GM19351 (cell line): ENCODE data around the gene CHRDL2.
"Not testable (repeated sequence)": the region's sequence is repeated elsewhere in the genome, so short reads cannot be mapped to it uniquely, and the experiment has no call there.

Source experiments
- ATAC-seq: cut with Tn5 transposase; IDR thresholded peaks from one replicate; pipeline ENCODE4 v1.9.1; 2021; ENCODE audit warnings: mild to moderate bottlenecking, moderate library complexity; ENCODE audit not compliant: unreplicated experiment

Gene CHRDL2

GRCh38 chr11:74672332-74672955 lies 58.8 kb downstream of the CHRDL2 start:
- ATAC-seq, result no peak

DNA sequence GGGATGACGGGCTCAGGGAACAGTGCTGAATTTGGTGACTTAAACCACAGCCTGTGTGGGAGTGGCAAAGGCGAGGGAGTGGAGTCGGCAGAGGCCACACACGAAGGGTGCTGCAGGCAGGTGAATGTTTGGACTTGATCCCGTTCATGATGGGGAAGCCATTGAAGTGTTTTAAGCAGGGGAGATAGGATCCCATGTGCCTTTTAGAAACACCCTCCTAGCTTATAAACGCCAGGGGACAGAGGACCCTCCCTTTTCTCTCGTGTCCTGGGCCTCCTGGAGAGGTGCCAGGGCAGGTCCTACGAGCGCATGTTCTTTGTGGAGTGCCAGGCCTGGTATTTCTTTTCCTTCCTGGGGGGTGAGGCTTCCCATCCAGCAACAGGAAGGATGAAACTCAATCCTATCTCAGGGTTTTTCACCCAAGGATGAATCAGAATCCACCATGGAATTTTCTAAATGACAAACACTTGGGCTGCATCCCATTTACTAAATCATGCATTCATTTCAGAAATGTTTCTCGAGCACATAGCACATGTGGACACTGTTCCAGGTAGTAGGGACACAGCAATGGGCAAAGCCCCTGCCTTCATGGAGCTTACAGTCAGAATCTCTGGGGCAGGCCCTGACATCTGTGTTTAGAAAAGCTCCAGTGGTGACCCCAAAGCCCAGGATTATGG lies 59.6 kb downstream of the CHRDL2 start:
- ATAC-seq, result no peak

DNA sequence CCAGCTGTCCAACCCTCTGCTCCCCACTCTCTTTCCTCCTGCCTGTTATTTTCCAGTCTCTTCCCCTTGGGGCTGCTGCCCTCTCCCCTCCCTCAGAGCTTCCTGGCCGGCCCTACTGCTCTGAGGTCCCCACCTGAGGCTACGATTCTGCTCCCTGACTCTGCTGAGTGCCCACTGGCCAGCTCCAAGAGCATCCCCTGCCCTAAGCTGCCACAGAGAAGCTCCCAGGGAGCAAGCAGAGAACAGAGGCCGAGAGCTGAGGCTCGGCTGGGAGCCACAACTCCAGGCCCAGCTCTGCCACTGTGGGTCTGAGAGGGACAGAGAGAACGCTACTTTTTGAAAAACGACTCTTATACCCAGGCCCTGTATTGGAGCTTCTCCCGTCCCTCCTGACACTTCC lies 61.1 kb downstream of the CHRDL2 start:
- ATAC-seq, result no peak

- ATAC-seq, result no peak
These were observed 61.7 kb downstream of the CHRDL2 start for GRCh38 chr11:74669211-74670160.

DNA sequence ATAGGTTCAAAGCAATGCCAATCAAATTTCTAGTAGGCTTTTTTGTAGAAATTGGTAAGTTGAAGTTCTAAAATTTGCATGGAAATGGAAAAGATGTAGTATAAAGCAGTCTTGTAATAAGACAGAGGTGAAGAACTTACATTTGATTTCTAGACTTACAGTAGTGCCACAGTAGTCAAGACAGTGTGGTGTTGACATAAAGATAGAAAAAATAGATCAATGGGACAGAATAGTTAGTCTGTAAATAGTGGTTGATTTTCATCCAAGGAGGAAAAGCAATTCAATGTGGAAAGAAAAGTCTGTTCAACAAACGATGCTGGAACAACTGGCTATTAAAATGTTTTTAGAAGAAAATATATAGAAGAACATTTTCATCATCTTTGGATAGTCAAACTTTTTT lies 67.9 kb downstream of the CHRDL2 start:
- no peak for ATAC-seq

DNA sequence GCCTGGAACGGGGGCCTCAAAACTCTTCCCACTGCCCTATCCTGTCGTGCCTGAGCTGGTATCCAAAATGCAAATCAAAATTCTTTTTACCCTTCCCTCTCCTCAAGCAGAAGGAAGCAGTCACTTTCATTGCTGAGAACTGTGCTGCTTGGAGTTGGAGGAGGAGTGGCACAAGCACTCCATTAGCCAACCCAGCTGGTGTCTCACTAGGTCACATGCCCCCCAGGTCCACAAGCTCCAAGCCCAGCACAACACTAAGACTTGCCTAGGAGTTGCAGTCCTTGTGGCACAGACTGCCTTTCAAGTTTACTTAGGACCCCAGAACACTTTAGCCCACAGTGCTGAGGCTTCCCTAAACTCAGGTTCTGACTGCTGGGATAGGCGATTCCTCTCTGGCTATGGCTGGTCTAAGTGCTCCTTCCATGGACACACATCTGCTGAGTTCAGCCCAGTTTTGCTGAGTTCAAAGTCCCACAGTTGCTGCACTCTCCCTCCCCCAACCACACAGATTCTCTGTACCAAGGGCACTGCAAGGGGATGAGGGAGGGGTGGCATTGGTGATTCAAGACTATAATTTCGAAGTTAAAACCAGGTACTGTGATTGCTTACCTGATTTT lies 68.6 kb downstream of the CHRDL2 start:
- ATAC-seq, result no peak

DNA sequence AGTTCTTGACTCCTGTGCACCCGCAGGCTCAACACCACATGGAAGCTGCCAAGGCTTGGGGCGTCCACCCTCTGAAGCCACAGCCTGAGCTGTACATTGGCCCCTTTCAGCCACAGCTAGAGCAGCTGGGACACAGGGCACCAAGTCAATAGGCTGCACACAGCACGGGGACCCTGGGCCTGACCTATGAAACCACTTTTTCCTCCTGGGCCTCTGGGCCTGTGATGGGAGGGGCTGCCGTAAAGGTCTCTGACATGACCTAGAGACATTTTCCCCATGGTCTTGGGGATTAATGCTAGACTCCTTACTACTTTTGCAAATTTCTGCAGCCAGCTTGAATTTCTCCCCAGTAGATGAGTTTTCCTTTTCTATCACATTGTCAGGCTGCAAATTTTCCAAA lies 72.1 kb downstream of the CHRDL2 start:
- ATAC-seq, result not testable (repeated sequence)

GRCh38 chr11:74654976-74655375 lies 76.2 kb downstream of the CHRDL2 start:
- no peak for ATAC-seq

DNA sequence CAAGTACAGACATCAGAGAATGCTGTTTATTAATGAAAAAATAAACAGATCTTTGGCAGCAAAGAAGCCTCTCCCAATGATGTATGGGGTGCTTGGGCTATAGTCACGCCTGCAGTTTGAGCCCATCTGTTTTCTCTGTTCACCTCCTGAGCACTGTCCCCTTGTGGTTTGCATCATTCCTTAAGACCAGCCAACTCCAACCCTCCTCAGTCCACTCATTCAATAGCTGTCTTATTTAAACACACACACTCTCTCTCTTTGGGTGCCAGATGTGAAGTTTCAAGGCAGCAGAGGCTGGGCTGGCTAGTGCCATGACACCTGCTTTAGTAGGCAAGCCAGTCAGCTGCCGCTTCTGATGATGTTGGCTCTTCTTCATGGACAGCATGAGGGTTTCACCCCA lies 80.7 kb downstream of the CHRDL2 start:
- no peak for ATAC-seq

DNA sequence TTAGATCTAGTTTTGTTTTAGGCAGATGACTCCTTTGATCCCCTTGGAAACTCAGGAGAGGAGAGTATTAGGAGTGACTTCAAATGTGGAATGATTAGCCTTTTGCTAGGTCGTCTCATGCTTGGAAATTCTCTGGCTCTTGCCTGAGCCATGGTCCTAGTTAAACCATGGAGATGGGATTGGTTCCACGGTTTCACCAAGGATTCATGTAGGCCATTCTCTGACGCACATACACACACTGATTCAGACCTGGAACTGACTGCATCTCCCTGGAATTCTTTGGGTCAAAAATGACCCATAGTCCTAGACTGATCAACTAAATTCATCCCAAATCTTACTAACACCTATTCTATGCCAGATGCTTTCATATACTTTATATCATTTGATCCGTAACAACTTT lies 82.3 kb downstream of the CHRDL2 start:
- no peak for ATAC-seq

GRCh38 chr11:74647831-74648230 lies 83.4 kb downstream of the CHRDL2 start:
- no peak for ATAC-seq

GRCh38 chr11:74647404-74647803 lies 83.8 kb downstream of the CHRDL2 start:
- ATAC-seq, result no peak

- ATAC-seq, result no peak
These were observed 84.3 kb downstream of the CHRDL2 start for GRCh38 chr11:74646954-74647353.
